ENCODE measurements around the gene RMRP. TPM values are rescaled to one million over a fixed set of nuclear protein-coding genes. Genes with fewer than 3 reads are reported as not detected.
A peak's percentile ranks its signal among the peaks of the same experiment; 100 is the strongest.

Gene RMRP
- total RNA-seq, 2 donors from 2014 or later = 1,879 to 13,864 TPM

GRCh38 chr9:35658137-35658967, 533 bp upstream of the RMRP start, which contains the start of gene CCDC107:
Gene CCDC107, plus strand, starts transcription at chr9:35658292. Its CDS starts 88 bp downstream, at chr9:35658380.
- Histone ChIP-seq H3K9me3 (no peaks in the 10 kb centered on the region), H3K4me3 (peak within 1 kb of the TSS; percentile 84 to 91), H3K36me3 (no peaks in the 10 kb centered on the region), H3K4me1 (replicated peaks) (no peaks in the 10 kb centered on the region), H3K27ac (peak within 1 kb of the TSS; percentile 85 to 93), H3K27me3 (replicated peaks; ENCODE audit: insufficient read depth) (no peaks in the 10 kb centered on the region)
- peak; percentile 79 for DNase-seq (ENCODE audit: low spot score)
- WGBS = under 1% methylated on average over 50 of the region's 67 CpGs
- TF ChIP-seq POLR2A (IDR thresholded peaks at IDR 0.05) = peak; percentile 89
- TF ChIP-seq CTCF (IDR thresholded peaks at IDR 0.05) = peak; percentile 27 to 66 (median 57)
- no peak for TF ChIP-seq POLR2AphosphoS5 (IDR thresholded peaks at IDR 0.05)
- intact Hi-C loops (cut with DNase I) = loop anchor here (5.0 kb wide), 1 partner anchor 74 kb away; the partner anchor contains the start of genes CREB3 and TLN1

DNA sequence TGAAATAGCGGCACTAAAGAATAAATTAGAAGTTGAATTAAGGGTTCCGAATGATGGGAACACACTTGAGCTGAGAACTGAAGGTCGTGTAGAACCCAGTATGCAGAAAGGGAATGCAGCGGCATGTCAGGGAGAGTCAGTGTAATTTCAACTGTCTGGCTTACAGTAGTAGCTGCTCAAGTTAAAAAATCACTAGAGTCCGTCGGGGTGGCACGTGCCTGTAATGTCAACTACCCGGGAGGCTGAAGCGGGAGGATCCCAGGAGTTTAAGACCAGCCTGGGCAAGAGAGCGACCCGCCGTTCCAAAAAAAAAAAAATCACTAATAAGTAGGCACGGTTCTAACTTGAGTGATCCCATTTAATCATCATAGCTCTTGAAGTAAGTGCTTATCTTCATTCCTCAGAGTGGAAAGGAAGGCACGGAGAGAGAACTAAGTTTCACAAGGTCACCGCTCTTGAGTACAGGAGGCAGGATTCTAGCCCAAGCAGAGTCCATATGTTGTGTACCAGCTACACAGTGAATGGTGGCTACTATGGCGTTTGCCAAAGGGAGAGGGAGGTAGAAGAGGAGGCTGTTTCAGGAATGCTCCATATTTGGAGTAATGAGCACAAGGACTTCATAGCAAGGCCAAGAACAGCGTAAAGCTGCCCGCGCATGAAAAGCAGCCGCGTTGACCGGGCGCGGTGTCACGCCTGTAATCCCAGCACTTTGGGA, 831 bp downstream of the RMRP start:
- Histone ChIP-seq H3K9me3 (no peaks in the 10 kb centered on the region), H3K4me1 (replicated peaks) (no peaks in the 10 kb centered on the region), H3K4me3 (peak overlapping the region; percentile 84 to 91), H3K36me3 (no peaks in the 10 kb centered on the region), H3K27ac (peak overlapping the region; percentile 85 to 93), H3K27me3 (replicated peaks; ENCODE audit: insufficient read depth) (no peaks in the 10 kb centered on the region)
- 23% methylated on average over 25 of the region's 25 CpGs for WGBS
- intact Hi-C loops (cut with DNase I) = loop anchor here (5.0 kb wide), 1 partner anchor 75 kb away; the partner anchor contains the start of genes CREB3 and TLN1
- no peak for DNase-seq (ENCODE audit: low spot score)
- TF ChIP-seq CTCF (IDR thresholded peaks at IDR 0.05) (no peak), POLR2A (IDR thresholded peaks at IDR 0.05) (no peak), POLR2AphosphoS5 (IDR thresholded peaks at IDR 0.05) (no peak)

- Histone ChIP-seq H3K4me3 (no peak overlapping the region), H3K27ac (peak overlapping the region in 1 of 2 donors; percentile 93), H3K9me3 (no peaks in the 10 kb centered on the region), H3K27me3 (replicated peaks; ENCODE audit: insufficient read depth) (no peaks in the 10 kb centered on the region), H3K4me1 (replicated peaks) (no peaks in the 10 kb centered on the region), H3K36me3 (no peaks in the 10 kb centered on the region)
- TF ChIP-seq CTCF (IDR thresholded peaks at IDR 0.05) = no peak
- intact Hi-C loops (cut with DNase I) = loop anchor here (5.0 kb wide), 1 partner anchor 76 kb away; the partner anchor contains the start of genes CREB3 and TLN1
- no peak for DNase-seq (ENCODE audit: low spot score)
- WGBS = 84% methylated on average over 17 of the region's 17 CpGs
Measured at GRCh38 chr9:35656348-35656747, 1.5 kb downstream of the RMRP start.

DNA sequence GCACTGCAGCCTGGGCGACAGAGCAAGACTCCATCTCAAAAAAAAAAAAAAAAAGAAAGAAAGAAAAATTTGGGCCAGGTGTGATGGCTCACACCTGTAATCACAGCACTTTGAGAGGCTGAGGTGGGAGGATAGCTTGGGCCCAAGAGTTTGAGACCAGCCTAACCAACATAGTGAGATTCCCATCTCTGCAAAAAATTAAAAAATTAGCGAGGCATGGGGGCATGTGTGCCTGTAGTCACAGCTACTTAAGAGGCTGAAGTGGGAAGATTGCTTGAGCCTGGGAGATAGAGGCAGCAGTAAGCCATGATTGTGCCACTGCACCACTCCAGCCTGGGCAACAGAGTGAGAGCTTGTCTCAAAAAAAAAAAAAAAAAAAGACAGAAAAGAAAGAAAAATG, 4.2 kb downstream of the RMRP start:
- no peak overlapping the region for H3K27ac ChIP-seq
- intact Hi-C loops (cut with DNase I) = no loop called here
- no peak overlapping the region for H3K4me3 ChIP-seq
- H3K27me3 ChIP-seq (replicated peaks; ENCODE audit: insufficient read depth) = no peaks in the 10 kb centered on the region
- TF ChIP-seq POLR2A (IDR thresholded peaks at IDR 0.05) = no peak
- no peak for TF ChIP-seq POLR2AphosphoS5 (IDR thresholded peaks at IDR 0.05)
- no peak for TF ChIP-seq CTCF (IDR thresholded peaks at IDR 0.05)
- 89% methylated on average over 2 of the region's 2 CpGs for WGBS
- H3K9me3 ChIP-seq = no peaks in the 10 kb centered on the region
- no peaks in the 10 kb centered on the region for H3K36me3 ChIP-seq
- H3K4me1 ChIP-seq (replicated peaks) = no peaks in the 10 kb centered on the region
- no peak for DNase-seq (ENCODE audit: low spot score)

Data from prostate gland (tissue), 2 donors.